Mucosa of descending colon (tissue), 3 donors: ENCODE measurements around the gene PRAC2. TPM values are rescaled to one million over a fixed set of nuclear protein-coding genes. Genes with fewer than 3 reads are reported as not detected.
A peak's percentile ranks its signal among the peaks of the same experiment; 100 is the strongest.

ENCODE experiments used
- ATAC-seq: fragments of 200-7000 bp; cut with Tn5 transposase; one replicate; pipeline ENCODE4 v1.9.1; 2020; ENCODE audit warnings: mild to moderate bottlenecking, moderate library complexity
- DNase-seq, 3 donors: peaks; one replicate each; pipeline ENCODE4 v3.0.0-alpha.2; 2020
- H3K36me3 ChIP-seq: fragments of 200-600 bp; one replicate; pipeline ENCODE4 v1.8.0; 2021; ENCODE audit warnings: low read depth, mild to moderate bottlenecking
- H3K4me1 ChIP-seq: fragments of 200-600 bp; one replicate; pipeline ENCODE4 v1.8.0; 2021; ENCODE audit warnings: low read depth, mild to moderate bottlenecking
- H3K4me3 ChIP-seq: fragments of 200-600 bp; one replicate; pipeline ENCODE4 v1.8.0; 2021; ENCODE audit warnings: mild to moderate bottlenecking
- H3K9me3 ChIP-seq: fragments of 200-600 bp; one replicate; pipeline ENCODE4 v1.8.0; 2021; ENCODE audit warnings: mild to moderate bottlenecking
- CTCF ChIP-seq: fragments of 200-600 bp; IDR thresholded peaks from one replicate; pipeline ENCODE4 v1.8.0; 2022; ENCODE audit warnings: antibody characterized with exemption, mild to moderate bottlenecking
- intact Hi-C, 2 donors: fragments of 100-400 bp; cut with DNase I in 1 of 2; cut with micrococcal nuclease in 1 of 2; formaldehyde crosslinking; loops; one replicate each; pipeline versions ENCODE4 v1.11.0 to v1.11.1; 2022; cut with DNase I, micrococcal nuclease
- total RNA-seq, 3 donors: library from RNA; stranded (reverse); fragmentation: NEBNext Ultra II Directional in 2 of 3; extraction: Animal tissue kit (Norgen Biotek cat#: 25700) in 2 of 3; gene quantifications; one replicate each; pipeline versions ENCODE4 v1.2.1 to v1.2.4, GENCODE V29; 2021 to 2023
- donor health status: DM: no; HTN: no; CAD: no; lungs with moderate emphysema.
- donor health status: DM: no; HTN: no; CAD: no.
- donor health status: DM: no; HTN: yes; CAD: no.

PRAC2 gene
- total RNA-seq, 3 donors from 2014 or later = 6.6 to 24.0 (median 12.4) TPM

DNA sequence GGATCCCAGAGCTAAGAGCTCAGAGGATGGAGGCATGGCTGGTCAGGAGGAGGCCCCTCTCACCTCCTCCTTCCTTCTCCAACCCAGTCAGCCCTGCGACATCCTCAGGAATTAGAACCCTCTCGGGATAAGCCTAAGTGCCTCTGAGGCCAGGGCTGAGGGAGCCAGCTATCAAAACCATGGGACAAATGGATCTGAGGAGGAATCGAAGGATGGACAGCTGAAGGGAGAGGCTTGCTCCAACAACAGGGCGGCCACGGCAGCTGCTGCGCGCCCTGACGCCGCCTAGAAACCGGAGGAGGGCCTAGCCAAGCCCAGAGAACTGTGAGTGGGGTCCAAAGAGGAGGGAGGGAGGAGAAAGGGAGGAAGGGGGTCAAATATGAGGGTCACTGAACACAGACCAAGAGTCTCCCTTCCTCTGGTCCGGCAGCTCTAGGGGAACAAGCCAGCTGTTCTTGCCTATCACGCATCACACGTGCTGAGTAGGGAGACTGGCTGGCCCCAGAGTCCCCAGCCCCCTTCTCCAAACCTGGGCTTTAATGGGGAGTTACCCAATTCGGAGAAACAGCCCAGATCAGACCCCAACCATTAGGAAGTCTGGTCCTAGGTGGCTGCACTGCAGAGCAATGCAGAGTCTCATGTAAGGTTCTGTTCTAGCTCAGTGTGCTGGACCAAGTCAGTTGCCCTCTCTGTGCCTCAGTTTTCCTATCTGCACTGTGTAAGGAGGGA is 11.5 kb downstream of the PRAC2 start:
- DNase-seq = no peak
- Histone ChIP-seq H3K9me3 (no peaks in the 10 kb centered on the region), H3K4me3 (no peak overlapping the region), H3K36me3 (no peaks in the 10 kb centered on the region), H3K4me1 (no peaks in the 10 kb centered on the region)
- intact Hi-C loops = no loop called here
- TF ChIP-seq CTCF = no peak
- ATAC-seq = peak; percentile 19

DNA sequence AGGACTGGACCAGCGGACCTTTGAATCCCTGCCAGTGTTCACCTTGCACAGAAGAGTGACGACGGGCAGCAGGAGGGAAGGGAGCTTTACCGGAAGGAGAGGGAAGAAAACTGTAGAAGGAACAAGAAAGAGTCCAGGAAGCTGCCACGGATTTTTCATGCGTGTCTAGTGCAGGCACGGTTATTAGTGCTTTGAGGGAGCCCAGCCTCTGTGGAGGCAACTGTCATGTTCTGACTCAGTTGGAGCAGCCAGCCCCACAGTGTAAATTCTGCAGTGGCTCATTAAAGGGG is 12.0 kb downstream of the PRAC2 start:
- no peak overlapping the region for H3K4me3 ChIP-seq
- intact Hi-C loops = no loop called here
- no peaks in the 10 kb centered on the region for H3K36me3 ChIP-seq
- H3K9me3 ChIP-seq = no peaks in the 10 kb centered on the region
- TF ChIP-seq CTCF = no peak
- DNase-seq = no peak
- H3K4me1 ChIP-seq = no peaks in the 10 kb centered on the region
- peak; percentile 50 for ATAC-seq

- Histone ChIP-seq H3K9me3 (no peaks in the 10 kb centered on the region), H3K36me3 (no peaks in the 10 kb centered on the region), H3K4me3 (no peak overlapping the region), H3K4me1 (no peaks in the 10 kb centered on the region)
- intact Hi-C loops = no loop called here
- DNase-seq (no peak), ATAC-seq (no peak)
- TF ChIP-seq CTCF = no peak
These were observed 14.5 kb downstream of the PRAC2 start for GRCh38 chr17:48737330-48738043.

DNA sequence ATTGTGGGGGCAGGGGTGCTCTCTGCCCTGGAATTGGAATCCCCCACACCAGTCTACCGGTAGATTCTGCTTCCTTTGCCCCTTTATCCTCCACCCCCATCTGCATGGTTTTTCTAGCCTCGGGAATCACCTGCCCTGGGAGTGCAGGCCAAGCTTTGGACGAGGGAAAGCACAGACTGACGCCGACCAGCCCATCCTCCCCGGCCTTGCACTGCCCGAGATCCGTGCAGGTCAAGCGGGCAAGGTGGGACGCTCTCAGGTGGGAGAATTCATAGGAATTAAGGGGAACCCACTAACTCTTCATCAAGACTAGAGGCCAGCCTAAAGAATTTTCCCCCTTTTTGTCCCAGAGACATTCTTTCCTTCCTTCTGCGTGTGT is 15.4 kb downstream of the PRAC2 start:
- ATAC-seq (no peak), DNase-seq (no peak)
- Histone ChIP-seq H3K9me3 (no peaks in the 10 kb centered on the region), H3K36me3 (no peaks in the 10 kb centered on the region), H3K4me1 (no peaks in the 10 kb centered on the region), H3K4me3 (no peak overlapping the region)
- no peak for TF ChIP-seq CTCF
- intact Hi-C loops = no loop called here

DNA sequence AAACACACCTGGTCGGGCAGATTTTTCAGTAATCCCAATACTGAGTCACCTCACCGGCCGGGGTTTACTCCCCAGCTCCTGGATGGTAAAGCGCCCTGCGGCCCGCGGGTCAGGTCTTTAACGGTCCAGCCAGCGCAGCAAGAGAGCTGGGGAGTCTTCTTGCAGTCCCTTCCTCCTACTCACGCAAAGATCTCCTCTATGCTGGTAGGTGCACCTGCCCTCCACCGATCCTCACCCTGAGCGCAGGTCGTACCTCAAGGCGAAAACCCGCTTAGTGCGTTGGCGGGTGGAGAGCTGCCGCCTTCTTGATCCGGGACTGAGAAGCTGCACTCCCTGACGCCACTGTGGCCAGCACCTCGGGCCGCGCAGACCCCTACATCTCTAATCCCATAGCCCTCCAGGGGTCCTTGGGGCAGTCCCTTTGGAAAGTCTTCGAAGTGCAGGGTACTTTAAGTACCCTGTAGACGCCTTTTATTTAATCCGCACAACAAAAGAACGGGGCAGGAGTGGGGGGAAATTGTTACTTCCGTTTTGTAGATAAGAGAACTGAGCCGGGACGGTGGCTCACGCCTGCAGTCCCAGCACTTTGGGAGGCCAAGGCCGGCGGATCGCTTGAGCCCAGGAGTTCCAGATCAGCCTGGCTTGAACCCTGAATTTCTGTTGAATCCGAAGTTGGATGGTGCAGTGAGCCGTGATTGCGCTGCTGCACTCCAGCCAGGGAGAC is 16.0 kb downstream of the PRAC2 start:
- H3K4me3 ChIP-seq = no peak overlapping the region
- TF ChIP-seq CTCF = no peak
- H3K9me3 ChIP-seq = no peaks in the 10 kb centered on the region
- ATAC-seq = no peak
- no peaks in the 10 kb centered on the region for H3K4me1 ChIP-seq
- H3K36me3 ChIP-seq = no peaks in the 10 kb centered on the region
- no peak for DNase-seq
- intact Hi-C loops = no loop called here
